Caco-2 (cell line): Measurements from ENCODE around the gene ZNF329. TPM values are rescaled to one million over a fixed set of nuclear protein-coding genes. Genes with fewer than 3 reads are reported as not detected.
"Not testable (repeated sequence)": the region's sequence is repeated elsewhere in the genome, so short reads cannot be mapped to it uniquely, and the experiment has no call there.

Experiments
- BruUV-seq: library from RNA; stranded (reverse); fragments of 400-500 nt; replicated peaks from 2 replicates; lab custom pipeline; 2021; lab: Mats Ljungman, UMichigan
- CTCF ChIA-PET: fragments of 300-600 bp; sonication (Branson Sonifier 250); formaldehyde crosslinking; loops from one replicate; lab custom pipeline; 2022; ENCODE audit warnings: antibody characterized with exemption; lab: Charles Lee
- POLR2A ChIA-PET: fragments of 300-600 bp; sonication (Branson Sonifier 250); formaldehyde crosslinking; loops from one replicate; lab custom pipeline; 2022; ENCODE audit warnings: antibody characterized with exemption; lab: Charles Lee
- DNase-seq, 2 experiments: peaks; one replicate each; pipeline versions ENCODE4 v3.0.0 to v3.0.0-alpha.2; 2020 to 2022
- H3K27me3 ChIP-seq: replicated peaks from 2 replicates; pipeline ENCODE4 v1.6.0; 2011; ENCODE audit warnings: low read length; ENCODE audit not compliant: control insufficient read depth, insufficient read depth
- H3K36me3 ChIP-seq: 2 replicates; pipeline ENCODE4 v1.5.1; 2011; ENCODE audit warnings: low read length; ENCODE audit not compliant: control insufficient read depth, insufficient read depth
- H3K4me1 ChIP-seq: fragments of 250-450 bp; sonication (Bioruptor Pico); 2 replicates; pipeline ENCODE4 v1.5.1; 2020; ENCODE audit warnings: mild to moderate bottlenecking
- H3K4me3 ChIP-seq: 2 replicates; pipeline ENCODE4 v1.5.1; 2011; ENCODE audit warnings: low read depth, mild to moderate bottlenecking, control low read depth, low read length
- H3K9me3 ChIP-seq: fragments of 250-450 bp; sonication (Bioruptor Pico); 2 replicates; pipeline ENCODE4 v1.5.1; 2020; ENCODE audit warnings: mild to moderate bottlenecking, moderate library complexity
- H3K27ac Mint-ChIP-seq: one replicate; pipeline ENCODE4 v1.8.0; 2022; ENCODE audit warnings: mixed read lengths; ENCODE audit not compliant: unreplicated experiment
- H3K27me3 Mint-ChIP-seq: one replicate; pipeline ENCODE4 v1.8.0; 2022; ENCODE audit warnings: mixed read lengths; ENCODE audit not compliant: insufficient read depth, unreplicated experiment
- H3K36me3 Mint-ChIP-seq: one replicate; pipeline ENCODE4 v1.8.0; 2022; ENCODE audit warnings: mild to moderate bottlenecking, mixed read lengths; ENCODE audit not compliant: insufficient read depth, unreplicated experiment
- H3K4me1 Mint-ChIP-seq: one replicate; pipeline ENCODE4 v1.8.0; 2022; ENCODE audit warnings: low read depth, mixed read lengths; ENCODE audit not compliant: unreplicated experiment
- H3K4me3 Mint-ChIP-seq: one replicate; pipeline ENCODE4 v1.8.0; 2022; ENCODE audit warnings: mild to moderate bottlenecking, moderate library complexity, mixed read lengths; ENCODE audit not compliant: unreplicated experiment
- H3K9me3 Mint-ChIP-seq: one replicate; pipeline ENCODE4 v1.8.0; 2022; ENCODE audit warnings: mixed read lengths; ENCODE audit not compliant: unreplicated experiment
- intact Hi-C: fragments of 100-400 bp; cut with micrococcal nuclease; formaldehyde crosslinking; loops from one replicate; pipeline ENCODE4 v1.10.0; 2022; ENCODE audit not compliant: unreplicated experiment
- total RNA-seq: library from RNA; stranded (reverse); gene quantifications from 2 replicates; pipeline ENCODE4 v1.2.3, GENCODE V29; 2022
- TF ChIP-seq, protein P1 (sequence below), 2 experiments: fragments of 200-600 bp in 1 of 2; IDR thresholded peaks; 1 replicate in 1 of 2; 2 replicates in 1 of 2; pipeline versions ENCODE4 v1.5.1 to v1.8.0; 2011 to 2022; ENCODE audit warnings: antibody characterized with exemption in 1 of 2, control low read depth in 1 of 2, inconsistent platforms in 1 of 2, low read depth in 1 of 2, low read length in 1 of 2, mild to moderate bottlenecking in 1 of 2, moderate library complexity in 1 of 2; ENCODE audit not compliant: insufficient read depth in 1 of 2, severe bottlenecking in 1 of 2, unreplicated experiment in 1 of 2

ZNF329 gene
- total RNA-seq, 1 experiment from 2014 or later, result 5.4 TPM

DNA sequence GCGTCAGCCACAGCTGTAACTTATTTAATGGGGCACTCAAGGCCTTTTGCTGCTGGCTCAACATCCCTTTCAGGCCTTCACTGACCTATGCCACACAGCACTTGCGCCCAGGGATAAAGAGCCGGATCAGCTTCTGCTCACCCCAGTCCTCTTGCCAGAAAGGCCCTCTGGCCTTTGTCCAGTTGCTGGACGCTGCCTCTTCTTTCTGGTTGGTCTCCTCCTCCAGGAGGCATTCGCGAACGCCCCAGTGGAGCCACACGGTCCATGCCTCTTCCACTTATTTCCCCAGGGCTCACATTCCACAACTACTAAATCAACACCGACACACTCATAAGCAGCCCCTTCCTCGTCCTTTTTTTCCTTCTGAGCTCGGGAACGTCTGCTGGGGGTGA, 3.7 kb upstream of the ZNF329 start:
- Histone ChIP-seq H3K9me3 (peaks cover 75% of the 10 kb centered on the region), H3K4me3 (no peak overlapping the region), H3K36me3 (no peaks in the 10 kb centered on the region), H3K4me1 (peaks cover 12% of the 10 kb centered on the region), H3K27me3 (no peaks in the 10 kb centered on the region)
- intact Hi-C loops, result no loop called here
- CTCF ChIA-PET, result no interaction called here
- H3K4me1 Mint-ChIP-seq, result no peaks in the 10 kb centered on the region
- H3K27ac Mint-ChIP-seq, result no peak overlapping the region
- no peak overlapping the region for H3K4me3 Mint-ChIP-seq
- DNase-seq, result no peak
- no TSS peak for BruUV-seq
- TF ChIP-seq, protein P1, sequence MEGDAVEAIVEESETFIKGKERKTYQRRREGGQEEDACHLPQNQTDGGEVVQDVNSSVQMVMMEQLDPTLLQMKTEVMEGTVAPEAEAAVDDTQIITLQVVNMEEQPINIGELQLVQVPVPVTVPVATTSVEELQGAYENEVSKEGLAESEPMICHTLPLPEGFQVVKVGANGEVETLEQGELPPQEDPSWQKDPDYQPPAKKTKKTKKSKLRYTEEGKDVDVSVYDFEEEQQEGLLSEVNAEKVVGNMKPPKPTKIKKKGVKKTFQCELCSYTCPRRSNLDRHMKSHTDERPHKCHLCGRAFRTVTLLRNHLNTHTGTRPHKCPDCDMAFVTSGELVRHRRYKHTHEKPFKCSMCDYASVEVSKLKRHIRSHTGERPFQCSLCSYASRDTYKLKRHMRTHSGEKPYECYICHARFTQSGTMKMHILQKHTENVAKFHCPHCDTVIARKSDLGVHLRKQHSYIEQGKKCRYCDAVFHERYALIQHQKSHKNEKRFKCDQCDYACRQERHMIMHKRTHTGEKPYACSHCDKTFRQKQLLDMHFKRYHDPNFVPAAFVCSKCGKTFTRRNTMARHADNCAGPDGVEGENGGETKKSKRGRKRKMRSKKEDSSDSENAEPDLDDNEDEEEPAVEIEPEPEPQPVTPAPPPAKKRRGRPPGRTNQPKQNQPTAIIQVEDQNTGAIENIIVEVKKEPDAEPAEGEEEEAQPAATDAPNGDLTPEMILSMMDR (IDR thresholded peaks at IDR 0.05; ENCODE audit: insufficient read depth in 1 of 2, low read depth in 1 of 2, low read length in 1 of 2, severe bottlenecking in 1 of 2, unreplicated experiment in 1 of 2), result no peak
- peaks cover 34% of the 10 kb centered on the region for H3K36me3 Mint-ChIP-seq
- POLR2A ChIA-PET, result no interaction called here
- H3K9me3 Mint-ChIP-seq, result peaks cover 58% of the 10 kb centered on the region
- H3K27me3 Mint-ChIP-seq, result no peaks in the 10 kb centered on the region

DNA sequence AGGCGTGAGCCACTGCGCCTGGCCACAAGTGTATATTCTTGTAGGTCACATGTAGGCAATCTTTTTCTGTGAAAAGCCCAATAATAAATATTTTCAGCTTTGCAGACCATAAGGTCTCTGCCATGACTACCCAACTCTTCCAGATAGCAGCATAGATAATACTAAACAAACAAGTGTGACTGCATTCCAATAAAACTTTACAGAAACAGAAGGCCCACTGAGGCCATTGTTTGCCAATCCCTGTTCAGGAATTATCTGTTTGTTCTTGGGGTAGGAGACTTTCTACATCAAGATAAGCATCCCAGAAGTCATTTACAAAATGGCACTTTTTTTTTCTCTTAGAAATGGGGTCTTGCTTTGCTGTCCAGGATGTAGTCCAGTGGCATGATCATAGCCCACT, 2.8 kb upstream of the ZNF329 start:
- POLR2A ChIA-PET, result no interaction called here
- intact Hi-C loops, result no loop called here

DNA sequence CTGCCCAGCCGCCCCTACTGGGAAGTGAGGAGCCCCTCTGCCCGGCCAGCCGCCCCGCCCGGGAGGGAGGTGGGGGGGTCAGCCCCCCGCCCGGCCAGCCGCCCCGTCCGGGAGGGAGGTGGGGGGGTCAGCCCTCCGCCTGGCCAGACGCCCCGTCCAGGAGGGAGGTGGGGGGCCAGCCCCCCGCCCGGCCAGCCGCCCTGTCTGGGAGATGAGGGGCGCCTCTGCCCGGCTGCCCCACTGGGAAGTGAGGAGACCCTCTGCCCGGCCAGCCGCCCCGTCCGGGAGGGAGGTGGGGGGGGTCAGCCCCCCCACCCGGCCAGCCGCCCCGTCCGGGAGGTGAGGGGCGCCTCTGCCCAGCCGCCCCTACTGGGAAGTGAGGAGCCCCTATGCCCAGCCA, 3.1 kb downstream of the ZNF329 start:
- BruUV-seq, POLR2A ChIA-PET, H3K27me3 Mint-ChIP-seq, H3K27me3 ChIP-seq, DNase-seq, H3K27ac Mint-ChIP-seq, H3K4me1 Mint-ChIP-seq, CTCF ChIA-PET, intact Hi-C loops, H3K4me3 Mint-ChIP-seq, H3K4me3 ChIP-seq, H3K36me3 ChIP-seq: not testable (repeated sequence)
- Mint-ChIP-seq H3K9me3 (peaks cover 44% of the 10 kb centered on the region), H3K36me3 (peaks cover 44% of the 10 kb centered on the region)
- Histone ChIP-seq H3K4me1 (peaks cover 14% of the 10 kb centered on the region), H3K9me3 (peaks cover 57% of the 10 kb centered on the region)

More for the DNA sequence above, 2.8 kb upstream of the ZNF329 start:
- Histone ChIP-seq H3K9me3 (peaks cover 81% of the 10 kb centered on the region), H3K4me3 (no peak overlapping the region), H3K27me3 (no peaks in the 10 kb centered on the region), H3K36me3 (no peaks in the 10 kb centered on the region), H3K4me1 (peaks cover 14% of the 10 kb centered on the region)
- CTCF ChIA-PET, result interaction anchor here (0.6 kb wide), 1 partner anchor 383 kb away, joined by 3 read pairs; no protein-coding TSS in a partner anchor
- Mint-ChIP-seq H3K4me1 (no peaks in the 10 kb centered on the region), H3K9me3 (peaks cover 62% of the 10 kb centered on the region), H3K27me3 (no peaks in the 10 kb centered on the region), H3K27ac (no peak overlapping the region), H3K36me3 (peaks cover 34% of the 10 kb centered on the region), H3K4me3 (no peak overlapping the region)
- TF ChIP-seq, protein P1 (IDR thresholded peaks at IDR 0.05; ENCODE audit: insufficient read depth in 1 of 2, low read depth in 1 of 2, low read length in 1 of 2, severe bottlenecking in 1 of 2, unreplicated experiment in 1 of 2), result no peak
- no TSS peak for BruUV-seq
- DNase-seq, result no peak

DNA sequence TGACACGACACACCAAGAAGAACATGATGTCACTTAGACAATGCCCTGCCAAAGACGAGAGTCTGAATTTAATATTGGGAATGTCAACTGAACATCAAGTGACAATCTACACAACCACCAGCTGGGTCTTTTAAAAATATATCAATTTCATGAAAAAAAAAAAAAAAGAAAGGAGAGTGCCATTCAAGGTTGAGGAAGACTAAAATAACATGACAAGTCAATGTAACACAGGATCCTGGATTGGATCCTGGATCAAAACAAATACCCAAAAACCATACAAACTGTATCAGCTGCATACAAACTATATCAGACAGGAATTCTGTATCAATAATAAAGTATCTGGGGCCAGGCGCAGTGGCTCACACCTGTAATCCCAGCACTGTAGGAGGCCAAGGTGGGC, 4.7 kb downstream of the ZNF329 start:
- Mint-ChIP-seq H3K36me3 (peaks cover 40% of the 10 kb centered on the region), H3K4me3 (no peak overlapping the region), H3K9me3 (peaks cover 40% of the 10 kb centered on the region), H3K27ac (no peak overlapping the region), H3K27me3 (no peaks in the 10 kb centered on the region), H3K4me1 (no peaks in the 10 kb centered on the region)
- no TSS peak for BruUV-seq
- POLR2A ChIA-PET, result no interaction called here
- peaks cover 56% of the 10 kb centered on the region for H3K9me3 ChIP-seq
- no peak for DNase-seq
- no peaks in the 10 kb centered on the region for H3K27me3 ChIP-seq
- CTCF ChIA-PET, result no interaction called here
- H3K4me1 ChIP-seq, result peaks cover 10% of the 10 kb centered on the region
- no peak overlapping the region for H3K4me3 ChIP-seq
- no peaks in the 10 kb centered on the region for H3K36me3 ChIP-seq
- intact Hi-C loops, result no loop called here
- TF ChIP-seq, protein P1 (IDR thresholded peaks at IDR 0.05; ENCODE audit: insufficient read depth in 1 of 2, low read depth in 1 of 2, low read length in 1 of 2, severe bottlenecking in 1 of 2, unreplicated experiment in 1 of 2), result no peak
